Activated CD4-positive, alpha-beta T cell treated with anti-CD3 and anti-CD28 coated beads, Interleukin-2, amount 10 ng/mL, durations not matched to agents 7 days and 5 days (primary cell): ENCODE data around the gene YKT6. TPM values are rescaled to one million over a fixed set of nuclear protein-coding genes. Genes with fewer than 3 reads are reported as not detected.

ENCODE experiments used
- total RNA-seq, 2 experiments: library from RNA; stranded (reverse); gene quantifications; one replicate each; pipeline ENCODE4 v1.2.3, GENCODE V29; 2021

Gene YKT6
- total RNA-seq, 2 experiments from 2014 or later: 62.6 to 63.3 TPM

Other genes starting within 250 kb of the YKT6 start
- gene SPDYE1, start 203.1 kb upstream of the YKT6 start, total RNA-seq: not detected
- gene DBNL, start 156.3 kb upstream of the YKT6 start, total RNA-seq: 100 to 1,000 TPM; 152 to 168 TPM
- under 1 TPM in 1 of 2 experiments, not detected in 1; 0.32 TPM for gene PGAM2, start 135.4 kb upstream of the YKT6 start, total RNA-seq
- 10 to 100 TPM; 31.8 to 38.2 TPM for gene POLM, start 118.4 kb upstream of the YKT6 start, total RNA-seq
- gene AEBP1, start 96.6 kb upstream of the YKT6 start, total RNA-seq: 1 to 10 TPM; 4.1 to 4.8 TPM
- gene POLD2, start 77.4 kb upstream of the YKT6 start, total RNA-seq: 100 to 1,000 TPM; 117 to 128 TPM
- not detected for gene MYL7, start 59.6 kb upstream of the YKT6 start, total RNA-seq
- not detected for gene GCK, start 11.5 kb upstream of the YKT6 start, total RNA-seq
- gene CAMK2B, start 124.6 kb downstream of the YKT6 start, total RNA-seq: not detected